ENCODE data around the gene MYADML2. TPM values are rescaled to one million over a fixed set of nuclear protein-coding genes. Genes with fewer than 3 reads are reported as not detected.

MYADML2 gene
- polyA plus RNA-seq, 4 donors: 0.07 to 0.26 (median 0.07) TPM; not detected in 1

- no peak for DNase-seq (ENCODE audit: low read depth in 4 of 4, low spot score in 3 of 4)
These were observed 44.9 kb downstream of the MYADML2 start, which contains the start of gene NPB for GRCh38 chr17:81902023-81902652. NPB (plus strand) TSS chr17:81902238; CDS start chr17:81902278, 40 bp downstream.

- no peak for DNase-seq (ENCODE audit: low read depth in 4 of 4, low spot score in 3 of 4)
These were observed 45.6 kb downstream of the MYADML2 start for GRCh38 chr17:81901167-81902022.

GRCh38 chr17:81900181-81900820 lies 46.7 kb downstream of the MYADML2 start:
- DNase-seq (ENCODE audit: low read depth in 4 of 4, low spot score in 3 of 4): no peak

GRCh38 chr17:81899514-81900166 lies 47.4 kb downstream of the MYADML2 start:
- DNase-seq (ENCODE audit: low read depth in 4 of 4, low spot score in 3 of 4): no peak

- DNase-seq (ENCODE audit: low read depth in 4 of 4, low spot score in 3 of 4): no peak
These were observed 48.1 kb downstream of the MYADML2 start for GRCh38 chr17:81898885-81899284.

- no peak for DNase-seq (ENCODE audit: low read depth in 4 of 4, low spot score in 3 of 4)
These were observed 48.8 kb downstream of the MYADML2 start for GRCh38 chr17:81898029-81898866.

- no peak for DNase-seq (ENCODE audit: low read depth in 4 of 4, low spot score in 3 of 4)
These were observed 51.6 kb downstream of the MYADML2 start for GRCh38 chr17:81895400-81895799.

- DNase-seq (ENCODE audit: low read depth in 4 of 4, low spot score in 3 of 4): no peak
These were observed 55.8 kb downstream of the MYADML2 start for GRCh38 chr17:81891303-81891552.

GRCh38 chr17:81890447-81891302 lies 56.4 kb downstream of the MYADML2 start:
- DNase-seq (ENCODE audit: low read depth in 4 of 4, low spot score in 3 of 4): no peak

Other genes starting within 250 kb of the MYADML2 start
- gene MRPL12, start 243.9 kb downstream of the MYADML2 start, polyA plus RNA-seq (ENCODE audit: insufficient read length in 4 of 4): 10 to 100 TPM; 26.8 to 53.8 (median 41.6) TPM
- 10 to 100 TPM in 3 of 4 donors, 1 to 10 TPM in 1; 7.1 to 20.5 (median 12.5) TPM for gene SLC25A10, start 234.9 kb downstream of the MYADML2 start, polyA plus RNA-seq (ENCODE audit: insufficient read length in 4 of 4)
- 10 to 100 TPM in 2 of 4 donors, 1 to 10 TPM in 2; 1.2 to 18.6 (median 9.1) TPM for gene GCGR, start 143.1 kb downstream of the MYADML2 start, polyA plus RNA-seq (ENCODE audit: insufficient read length in 4 of 4)
- 100 to 1,000 TPM in 1 of 4 donors, 10 to 100 TPM in 3; 76.5 to 114 (median 90.4) TPM for gene MCRIP1, start 113.9 kb downstream of the MYADML2 start, polyA plus RNA-seq (ENCODE audit: insufficient read length in 4 of 4)
- gene PPP1R27, start 112.2 kb downstream of the MYADML2 start, polyA plus RNA-seq (ENCODE audit: insufficient read length in 4 of 4): under 1 TPM in 3 of 4 donors, not detected in 1; 0.14 to 0.58 (median 0.26) TPM
- gene P4HB, start 86.7 kb downstream of the MYADML2 start, polyA plus RNA-seq (ENCODE audit: insufficient read length in 4 of 4): 100 to 1,000 TPM; 409 to 482 (median 447) TPM
- gene ARHGDIA, start 75.9 kb downstream of the MYADML2 start, polyA plus RNA-seq (ENCODE audit: insufficient read length in 4 of 4): 100 to 1,000 TPM; 165 to 238 (median 183) TPM
- 10 to 100 TPM; 66.2 to 85.2 (median 73.7) TPM for gene ALYREF, start 55.6 kb downstream of the MYADML2 start, polyA plus RNA-seq (ENCODE audit: insufficient read length in 4 of 4)
- 100 to 1,000 TPM in 1 of 4 donors, 10 to 100 TPM in 3; 69.4 to 105 (median 73.2) TPM for gene ANAPC11, start 55.5 kb downstream of the MYADML2 start, polyA plus RNA-seq (ENCODE audit: insufficient read length in 4 of 4)
- gene NPB, start 45.0 kb downstream of the MYADML2 start, polyA plus RNA-seq (ENCODE audit: insufficient read length in 4 of 4): 1 to 10 TPM in 1 of 4 donors, under 1 TPM in 3; 0.33 to 1.4 (median 0.50) TPM
- 10 to 100 TPM; 13.4 to 47.8 (median 41.3) TPM for gene PCYT2, start 35.8 kb downstream of the MYADML2 start, polyA plus RNA-seq (ENCODE audit: insufficient read length in 4 of 4)
- 10 to 100 TPM in 3 of 4 donors, 1 to 10 TPM in 1; 7.7 to 22.0 (median 11.1) TPM for gene SIRT7, start 29.1 kb downstream of the MYADML2 start, polyA plus RNA-seq (ENCODE audit: insufficient read length in 4 of 4)
- gene MAFG, start 19.5 kb downstream of the MYADML2 start, polyA plus RNA-seq (ENCODE audit: insufficient read length in 4 of 4): 10 to 100 TPM in 3 of 4 donors, 1 to 10 TPM in 1; 9.6 to 14.8 (median 12.0) TPM
- 10 to 100 TPM; 29.4 to 75.5 (median 31.5) TPM for gene PYCR1, start 9.9 kb downstream of the MYADML2 start, polyA plus RNA-seq (ENCODE audit: insufficient read length in 4 of 4)
- gene NOTUM, start 14.0 kb upstream of the MYADML2 start, polyA plus RNA-seq (ENCODE audit: insufficient read length in 4 of 4): 1 to 10 TPM in 3 of 4 donors, under 1 TPM in 1; 0.30 to 3.0 (median 2.4) TPM
- 10 to 100 TPM; 19.5 to 39.0 (median 23.1) TPM for gene ASPSCR1, start 30.4 kb upstream of the MYADML2 start, polyA plus RNA-seq (ENCODE audit: insufficient read length in 4 of 4)
- 10 to 100 TPM; 32.0 to 50.3 (median 34.4) TPM for gene CENPX, start 75.6 kb upstream of the MYADML2 start, polyA plus RNA-seq (ENCODE audit: insufficient read length in 4 of 4)
- 10 to 100 TPM in 3 of 4 donors, 1 to 10 TPM in 1; 9.7 to 18.1 (median 12.1) TPM for gene LRRC45, start 76.1 kb upstream of the MYADML2 start, polyA plus RNA-seq (ENCODE audit: insufficient read length in 4 of 4)
- 10 to 100 TPM; 10.2 to 14.1 (median 12.1) TPM for gene RAC3, start 84.4 kb upstream of the MYADML2 start, polyA plus RNA-seq (ENCODE audit: insufficient read length in 4 of 4)
- gene DCXR, start 90.5 kb upstream of the MYADML2 start, polyA plus RNA-seq (ENCODE audit: insufficient read length in 4 of 4): 10 to 100 TPM; 35.6 to 91.2 (median 78.5) TPM
- 10 to 100 TPM; 36.9 to 61.9 (median 40.6) TPM for gene RFNG, start 104.6 kb upstream of the MYADML2 start, polyA plus RNA-seq (ENCODE audit: insufficient read length in 4 of 4)
- gene GPS1, start 104.7 kb upstream of the MYADML2 start, polyA plus RNA-seq (ENCODE audit: insufficient read length in 4 of 4): 100 to 1,000 TPM in 2 of 4 donors, 10 to 100 TPM in 2; 70.7 to 141 (median 101) TPM
- 100 to 1,000 TPM in 1 of 4 donors, 10 to 100 TPM in 3; 52.7 to 105 (median 69.9) TPM for gene DUS1L, start 118.6 kb upstream of the MYADML2 start, polyA plus RNA-seq (ENCODE audit: insufficient read length in 4 of 4)
- gene FASN, start 151.0 kb upstream of the MYADML2 start, polyA plus RNA-seq (ENCODE audit: insufficient read length in 4 of 4): 10 to 100 TPM; 30.3 to 56.9 (median 38.0) TPM

Measured in left renal pelvis (tissue), 4 donors.